ENCODE data around the gene LRRC47.
A peak's percentile ranks its signal among the peaks of the same experiment; 100 is the strongest.
"Not testable (repeated sequence)": the region's sequence is repeated elsewhere in the genome, so short reads cannot be mapped to it uniquely, and the experiment has no call there.

LRRC47 gene

GRCh38 chr1:3748316-3748900, 47.9 kb downstream of the LRRC47 start:
- not testable (repeated sequence) for DNase-seq

- DNase-seq: no peak
These were observed 48.4 kb downstream of the LRRC47 start for GRCh38 chr1:3747903-3748302.

GRCh38 chr1:3747522-3747848, 48.8 kb downstream of the LRRC47 start:
- DNase-seq: no peak

- peak in 55 of 56 donors; percentile 28 to 93 (median 78) for DNase-seq
These were observed 49.3 kb downstream of the LRRC47 start for GRCh38 chr1:3746830-3747521.

- DNase-seq: no peak
These were observed 49.9 kb downstream of the LRRC47 start for GRCh38 chr1:3746389-3746829.

- DNase-seq: peak in 14 of 56 donors; percentile 12 to 38 (median 26)
These were observed 50.5 kb downstream of the LRRC47 start for GRCh38 chr1:3745590-3746381.

GRCh38 chr1:3745071-3745470, 51.2 kb downstream of the LRRC47 start:
- no peak for DNase-seq

GRCh38 chr1:3744646-3745045, 51.7 kb downstream of the LRRC47 start:
- DNase-seq: no peak

GRCh38 chr1:3743826-3744225, 52.5 kb downstream of the LRRC47 start:
- no peak for DNase-seq

- DNase-seq: no peak
These were observed 52.9 kb downstream of the LRRC47 start for GRCh38 chr1:3743421-3743820.

- no peak for DNase-seq
These were observed 53.6 kb downstream of the LRRC47 start for GRCh38 chr1:3742439-3743298.

GRCh38 chr1:3741566-3742438, 54.5 kb downstream of the LRRC47 start:
- no peak for DNase-seq

GRCh38 chr1:3740752-3741151, 55.5 kb downstream of the LRRC47 start:
- no peak for DNase-seq

GRCh38 chr1:3740042-3740441, 56.3 kb downstream of the LRRC47 start:
- peak in 13 of 56 donors; percentile 11 to 50 (median 31) for DNase-seq

- no peak for DNase-seq
These were observed 57.4 kb downstream of the LRRC47 start for GRCh38 chr1:3738943-3739342.

- DNase-seq: no peak
These were observed 59.6 kb downstream of the LRRC47 start for GRCh38 chr1:3736708-3737107.

GRCh38 chr1:3736131-3736561, 60.2 kb downstream of the LRRC47 start:
- no peak for DNase-seq

GRCh38 chr1:3735688-3736087, 60.6 kb downstream of the LRRC47 start:
- DNase-seq: no peak

- no peak for DNase-seq
These were observed 61.1 kb downstream of the LRRC47 start for GRCh38 chr1:3735027-3735681.

- DNase-seq: no peak
These were observed 61.7 kb downstream of the LRRC47 start for GRCh38 chr1:3734602-3735001.

Measured in amygdala (tissue), 56 donors.